Articular chondrocyte of knee joint (primary cell): ENCODE results near the gene RBM15. TPM values are rescaled to one million over a fixed set of nuclear protein-coding genes. Genes with fewer than 3 reads are reported as not detected.

Experiments
- total RNA-seq: library from RNA; depleted of rRNA; stranded (reverse); fragments of >200 nt; gene quantifications from 2 replicates; pipeline ENCODE4 v1.2.3, GENCODE V29; 2012

RBM15 gene, protein sequence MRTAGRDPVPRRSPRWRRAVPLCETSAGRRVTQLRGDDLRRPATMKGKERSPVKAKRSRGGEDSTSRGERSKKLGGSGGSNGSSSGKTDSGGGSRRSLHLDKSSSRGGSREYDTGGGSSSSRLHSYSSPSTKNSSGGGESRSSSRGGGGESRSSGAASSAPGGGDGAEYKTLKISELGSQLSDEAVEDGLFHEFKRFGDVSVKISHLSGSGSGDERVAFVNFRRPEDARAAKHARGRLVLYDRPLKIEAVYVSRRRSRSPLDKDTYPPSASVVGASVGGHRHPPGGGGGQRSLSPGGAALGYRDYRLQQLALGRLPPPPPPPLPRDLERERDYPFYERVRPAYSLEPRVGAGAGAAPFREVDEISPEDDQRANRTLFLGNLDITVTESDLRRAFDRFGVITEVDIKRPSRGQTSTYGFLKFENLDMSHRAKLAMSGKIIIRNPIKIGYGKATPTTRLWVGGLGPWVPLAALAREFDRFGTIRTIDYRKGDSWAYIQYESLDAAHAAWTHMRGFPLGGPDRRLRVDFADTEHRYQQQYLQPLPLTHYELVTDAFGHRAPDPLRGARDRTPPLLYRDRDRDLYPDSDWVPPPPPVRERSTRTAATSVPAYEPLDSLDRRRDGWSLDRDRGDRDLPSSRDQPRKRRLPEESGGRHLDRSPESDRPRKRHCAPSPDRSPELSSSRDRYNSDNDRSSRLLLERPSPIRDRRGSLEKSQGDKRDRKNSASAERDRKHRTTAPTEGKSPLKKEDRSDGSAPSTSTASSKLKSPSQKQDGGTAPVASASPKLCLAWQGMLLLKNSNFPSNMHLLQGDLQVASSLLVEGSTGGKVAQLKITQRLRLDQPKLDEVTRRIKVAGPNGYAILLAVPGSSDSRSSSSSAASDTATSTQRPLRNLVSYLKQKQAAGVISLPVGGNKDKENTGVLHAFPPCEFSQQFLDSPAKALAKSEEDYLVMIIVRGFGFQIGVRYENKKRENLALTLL
- total RNA-seq: 28.9 and 30.6 TPM in 2 replicates

DNA sequence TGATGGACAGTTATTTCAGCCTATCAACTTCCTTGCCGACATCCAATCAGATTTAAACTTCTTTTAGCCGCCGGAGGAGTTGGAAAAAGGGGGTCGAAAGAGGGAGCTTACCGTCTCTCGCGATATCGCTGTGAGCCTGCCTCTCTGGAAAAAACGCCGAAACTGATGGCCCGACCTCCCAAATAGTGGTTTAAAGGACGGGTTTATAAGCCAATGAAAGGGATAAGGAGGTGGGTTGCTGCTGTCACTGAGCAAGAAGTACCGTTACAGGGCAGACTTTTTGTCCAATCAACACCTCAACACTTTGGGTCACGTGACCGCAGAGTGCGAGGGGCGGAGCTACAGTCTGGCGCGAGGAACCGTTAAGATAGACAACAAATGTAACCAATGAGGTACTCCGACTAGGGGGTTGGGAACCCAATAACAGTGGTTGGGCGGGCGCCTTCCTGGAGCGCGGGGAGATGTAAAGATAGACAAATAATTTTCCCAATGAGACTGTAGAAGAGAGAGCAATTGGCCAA lies at the start of gene RBM15:
Gene RBM15 (plus strand): TSS at position 492 of the 521 bp plus-strand sequence. CDS start 29 bp downstream, at position 521.

DNA sequence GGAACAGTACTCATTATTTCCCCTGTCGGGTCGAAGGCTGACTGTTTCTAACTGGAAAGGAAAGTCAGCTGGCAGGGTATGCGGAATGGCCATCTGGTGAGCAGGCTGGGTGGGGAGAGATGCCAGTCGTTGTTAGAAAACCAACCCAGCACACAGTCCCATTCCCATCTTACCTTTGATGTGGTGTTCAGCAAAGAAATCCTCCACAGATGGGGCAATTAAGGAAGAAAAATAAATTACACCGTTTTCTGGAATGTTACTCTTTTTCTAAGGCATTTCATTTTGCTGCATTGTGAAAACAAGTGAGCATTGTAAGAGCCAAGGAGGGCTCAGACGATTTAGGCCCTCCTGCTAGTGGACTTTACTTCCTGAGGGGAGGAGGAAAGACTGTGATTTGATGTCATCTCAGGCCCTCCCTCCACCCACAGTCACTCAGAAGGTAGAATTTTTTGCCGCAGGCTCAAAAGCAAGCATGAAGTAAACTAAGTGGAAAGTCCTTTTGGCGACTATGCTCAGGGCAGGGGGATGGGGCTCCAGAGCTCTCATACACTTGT lies 51.6 kb downstream of the RBM15 start, which contains the start of gene SLC16A4:
Gene SLC16A4 (minus strand): TSS at position 335 of the 554 bp plus-strand sequence. CDS start 1,703 bp downstream, outside the sequence.

Other genes starting within 250 kb of the RBM15 start
- gene UBL4B, start 226.9 kb upstream of the RBM15 start, total RNA-seq: 0.13 and 0.32 TPM in 2 replicates
- 0.13 and 0.22 TPM in 2 replicates for gene SLC6A17, start 188.9 kb upstream of the RBM15 start, total RNA-seq
- gene KCNC4, start 129.1 kb upstream of the RBM15 start, total RNA-seq: 4.7 and 5.5 TPM in 2 replicates
- 57.1 and 57.4 TPM in 2 replicates for gene SLC16A4, start 51.6 kb downstream of the RBM15 start, total RNA-seq
- gene LAMTOR5, start 68.3 kb downstream of the RBM15 start, total RNA-seq: 63.8 and 77.5 TPM in 2 replicates
- gene PROK1, start 111.8 kb downstream of the RBM15 start, total RNA-seq: not detected in 2 replicates
- gene KCNA10, start 179.8 kb downstream of the RBM15 start, total RNA-seq: not detected in 2 replicates